NCI-H2196 (cell line): Measurements from ENCODE around the gene STK32B.

Source experiments
- DNase-seq: peaks from one replicate; lab custom pipeline; 2025; ENCODE audit not compliant: unreplicated experiment; lab: John Stamatoyannopoulos, UW

Gene STK32B

DNA sequence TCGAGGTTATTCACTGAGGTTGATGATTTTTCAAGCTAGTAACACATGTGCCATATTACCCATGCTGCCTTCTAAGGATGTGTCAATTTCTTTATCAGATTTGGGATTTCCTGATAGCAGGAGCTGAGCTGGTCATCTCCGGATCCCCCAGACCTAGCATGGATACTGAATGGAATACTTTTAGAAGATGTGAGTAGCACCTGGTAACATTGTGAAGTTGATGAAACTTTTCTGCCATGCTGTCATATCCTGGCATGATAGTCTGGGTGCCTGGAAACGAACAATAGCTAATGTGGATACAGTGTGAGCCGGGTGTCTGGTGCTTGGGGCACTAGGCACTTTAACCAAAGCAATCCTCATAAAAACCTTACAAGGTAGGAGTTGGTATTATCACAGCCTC, 21.1 kb upstream of the STK32B start:
- DNase-seq = no peak

DNA sequence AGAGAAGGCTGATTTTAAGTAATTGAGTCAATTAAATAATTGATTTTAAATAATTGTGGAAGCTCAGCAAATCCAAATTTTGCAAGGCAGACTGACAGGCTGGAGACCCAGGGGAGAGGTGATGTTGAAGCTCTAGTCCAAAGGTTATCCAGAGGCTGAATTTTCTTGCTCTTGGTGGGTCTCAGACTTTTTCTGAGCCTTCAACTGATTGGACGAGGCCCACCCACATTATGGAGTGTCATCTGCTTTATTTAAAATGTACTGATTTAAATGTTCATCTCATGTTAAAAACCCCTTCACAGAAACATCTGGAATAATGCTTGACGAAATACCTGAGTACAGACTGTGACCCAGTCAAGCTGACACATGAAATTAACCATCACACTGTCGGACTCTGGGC, 20.4 kb upstream of the STK32B start:
- no peak for DNase-seq

DNA sequence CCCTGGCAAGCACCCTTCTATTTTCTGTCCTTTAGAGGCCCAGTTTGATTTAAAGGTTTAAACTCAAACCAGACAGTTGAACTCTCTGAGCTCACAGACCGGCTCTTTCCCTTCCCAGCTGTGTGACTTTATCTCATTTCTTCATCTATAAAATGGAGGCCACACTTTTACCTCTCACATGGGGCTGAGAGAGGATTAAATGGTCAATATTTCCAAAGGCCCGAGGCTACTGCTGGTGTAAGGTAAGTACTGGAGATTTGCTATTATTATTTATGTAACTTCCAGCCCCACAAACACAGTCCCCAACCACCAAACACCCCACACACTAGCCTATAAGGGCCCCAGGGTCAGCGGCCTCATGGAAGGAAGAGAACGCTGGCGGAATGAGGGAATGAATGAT, 18.5 kb upstream of the STK32B start:
- no peak for DNase-seq

DNA sequence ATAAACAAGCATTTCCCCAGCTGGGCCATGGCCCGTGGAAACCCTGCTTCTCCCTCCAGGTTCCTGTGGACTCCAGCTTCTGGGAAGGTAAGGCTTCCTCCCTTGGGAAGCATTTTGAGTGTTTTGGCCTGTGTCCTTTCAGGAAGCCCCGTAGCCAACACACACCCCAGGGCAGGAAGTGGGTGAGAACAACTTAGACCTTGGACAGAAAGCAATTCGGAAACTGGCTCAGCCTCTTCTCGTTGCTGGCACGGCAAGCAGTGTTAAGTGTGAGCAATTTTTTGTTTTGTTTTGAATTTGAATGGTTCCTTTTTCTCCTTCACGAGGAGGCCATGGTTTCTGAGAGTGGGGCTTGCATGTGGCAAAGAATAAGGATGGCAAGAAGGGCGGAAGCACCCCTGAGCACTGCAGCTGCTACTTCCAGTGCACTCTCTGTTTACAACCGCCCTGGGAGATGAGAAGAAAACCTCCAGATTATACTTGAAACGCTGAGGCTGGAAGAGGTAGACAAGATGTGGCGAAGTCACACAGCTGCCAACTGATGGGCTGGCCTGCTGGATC, 17.9 kb upstream of the STK32B start:
- DNase-seq = no peak

DNA sequence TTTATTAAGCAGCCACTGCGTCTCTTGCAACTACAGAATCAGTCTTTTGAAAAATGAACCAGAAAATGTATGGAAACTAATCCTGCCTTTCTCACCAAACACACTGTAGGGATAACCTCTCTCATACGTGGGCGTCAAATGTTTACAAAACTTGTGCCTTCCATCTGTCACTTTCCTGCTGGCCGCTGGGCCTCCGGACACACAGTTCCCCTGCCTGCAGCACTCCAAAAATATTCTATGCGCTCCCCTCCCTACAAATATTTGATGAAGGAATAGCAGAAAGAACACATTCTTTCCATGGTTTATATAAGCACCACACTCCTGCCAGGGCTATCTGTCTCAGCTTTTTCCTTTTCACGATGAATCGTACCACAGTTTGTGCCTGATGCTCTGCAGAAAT, 17.1 kb upstream of the STK32B start:
- no peak for DNase-seq

DNA sequence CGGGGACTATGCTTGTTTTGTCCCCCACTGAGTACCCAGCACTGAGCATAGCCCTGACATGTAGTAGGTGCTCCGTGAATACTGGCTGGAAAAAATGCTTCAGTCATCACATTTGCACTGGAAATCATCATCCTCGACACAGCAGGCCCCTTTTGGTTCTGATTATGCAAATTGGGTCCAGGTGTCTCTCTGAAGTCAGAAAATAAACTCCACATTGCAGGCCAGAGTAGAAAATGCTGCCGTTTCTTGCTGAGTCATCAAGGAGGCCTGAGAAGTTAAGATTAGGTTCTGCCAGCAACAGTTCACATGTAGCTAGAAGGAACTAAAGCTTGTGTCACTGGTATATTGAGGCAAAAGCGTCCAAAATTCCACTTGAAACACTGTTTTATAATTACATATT, 15.0 kb upstream of the STK32B start:
- DNase-seq = no peak

DNA sequence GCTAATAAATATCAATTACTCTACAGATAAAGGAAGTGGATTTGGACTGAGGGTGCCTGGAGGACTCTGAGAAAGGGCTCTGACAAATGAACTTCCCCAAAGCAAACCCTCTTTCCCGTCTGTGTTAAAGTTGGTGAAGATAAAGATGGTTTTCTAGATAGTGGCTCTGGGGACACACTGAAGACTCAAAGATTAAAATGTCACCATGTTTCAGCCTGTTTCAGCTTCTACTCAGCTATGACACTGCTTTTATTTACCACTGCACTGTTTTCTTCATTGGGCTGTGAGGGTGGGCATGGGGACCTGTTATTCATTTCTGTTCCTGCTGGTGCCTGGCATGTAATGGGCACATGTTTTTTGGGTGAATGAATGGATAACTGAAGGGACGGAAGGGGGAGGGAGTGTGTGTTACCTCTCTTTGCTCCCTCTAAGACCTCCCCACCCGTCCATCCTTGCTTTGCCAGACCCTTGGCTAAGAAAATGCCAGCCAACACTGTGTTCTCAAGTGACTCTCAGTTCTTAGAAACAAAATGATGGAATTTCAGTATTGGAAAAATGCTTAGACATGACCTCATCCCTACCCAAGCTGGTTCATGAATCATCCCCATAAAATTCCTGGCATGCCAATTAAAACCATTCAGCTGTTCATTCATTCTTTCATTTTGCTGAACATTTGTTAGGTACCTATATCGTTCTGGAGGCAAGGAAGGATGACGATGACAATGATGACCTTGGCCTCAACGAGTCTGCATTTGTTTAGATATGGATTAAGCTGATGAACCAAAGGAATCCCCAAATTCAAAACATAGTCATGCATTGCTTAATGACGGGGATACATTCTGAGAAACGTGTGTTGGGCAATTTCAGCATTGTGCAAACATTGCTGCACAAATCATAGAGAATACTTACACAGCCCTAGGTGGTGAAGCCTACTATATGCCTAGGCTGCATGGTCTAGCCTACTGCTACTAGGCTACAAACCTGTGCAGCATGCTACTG, 13.4 kb upstream of the STK32B start:
- no peak for DNase-seq

DNA sequence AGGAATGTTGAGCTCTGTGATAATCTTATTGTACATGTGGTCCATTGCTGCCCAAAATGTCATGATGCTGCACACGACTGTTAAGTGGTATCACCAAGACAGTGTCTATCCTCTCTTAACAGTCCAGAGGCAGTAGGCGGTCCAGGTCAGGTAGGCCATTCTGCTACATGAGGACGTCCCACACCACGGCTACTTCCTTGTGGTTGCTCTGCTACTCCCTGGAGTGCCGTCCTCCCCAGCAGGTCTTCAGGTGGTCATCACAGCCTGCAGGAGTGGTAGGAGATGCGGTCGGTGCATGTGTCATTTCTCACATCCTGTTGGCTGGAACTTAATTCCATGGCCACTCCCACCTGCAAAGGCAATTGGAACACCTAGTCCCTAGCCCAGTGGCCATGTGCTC, 11.5 kb upstream of the STK32B start:
- no peak for DNase-seq

DNA sequence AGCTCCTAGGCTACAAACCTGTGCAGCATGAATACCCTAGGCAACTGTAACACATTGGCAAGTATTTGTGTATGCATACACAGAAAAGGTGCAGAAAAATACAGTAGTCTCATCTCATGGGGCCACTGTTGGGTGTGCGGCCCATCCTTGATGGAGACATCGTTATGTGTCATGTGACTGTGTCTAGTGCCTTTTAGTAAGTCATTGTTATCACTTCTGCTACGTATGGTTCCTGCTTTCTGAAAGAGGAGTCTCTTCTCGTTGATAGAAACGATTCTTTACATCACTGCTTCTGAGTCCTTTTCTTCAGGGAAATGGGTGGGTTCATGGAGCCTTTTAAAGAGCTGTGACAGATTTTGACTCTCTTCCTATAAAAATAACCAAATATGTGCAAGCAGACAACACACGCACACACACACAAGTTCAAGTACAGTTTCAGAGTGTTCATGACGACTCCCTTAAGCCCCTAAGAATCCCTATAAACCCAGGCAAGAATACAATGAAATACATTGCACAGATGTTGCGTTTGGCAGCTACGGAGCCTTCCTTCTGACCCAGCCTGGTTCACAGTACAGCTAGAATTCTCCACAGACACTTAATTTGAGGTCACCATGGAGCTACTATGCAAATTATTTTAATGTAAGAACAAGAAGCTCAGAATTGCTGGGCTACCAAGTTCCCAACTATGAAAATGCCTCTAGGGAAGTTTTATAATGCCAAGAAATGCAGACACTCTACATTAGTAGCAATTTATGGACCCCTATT, 10.2 kb upstream of the STK32B start:
- DNase-seq = no peak

DNA sequence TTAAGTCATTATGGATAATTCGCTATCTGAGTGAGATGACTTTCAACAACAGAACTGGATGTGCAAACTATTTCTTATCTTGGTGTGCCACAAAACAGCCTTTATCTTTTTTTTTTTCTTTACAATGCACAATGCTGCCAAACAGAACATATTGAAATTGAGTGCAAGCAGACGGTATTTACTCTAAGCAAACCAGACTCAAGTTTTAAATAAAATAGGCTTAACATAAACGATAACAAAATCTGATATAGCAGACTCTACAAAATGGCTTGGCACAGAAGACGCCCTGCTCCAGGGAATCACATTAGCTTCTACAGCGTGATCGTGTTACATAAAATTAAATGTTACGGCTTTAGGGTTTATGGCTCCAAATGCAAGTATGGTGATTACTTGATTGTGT, 9.6 kb upstream of the STK32B start:
- no peak for DNase-seq

DNA sequence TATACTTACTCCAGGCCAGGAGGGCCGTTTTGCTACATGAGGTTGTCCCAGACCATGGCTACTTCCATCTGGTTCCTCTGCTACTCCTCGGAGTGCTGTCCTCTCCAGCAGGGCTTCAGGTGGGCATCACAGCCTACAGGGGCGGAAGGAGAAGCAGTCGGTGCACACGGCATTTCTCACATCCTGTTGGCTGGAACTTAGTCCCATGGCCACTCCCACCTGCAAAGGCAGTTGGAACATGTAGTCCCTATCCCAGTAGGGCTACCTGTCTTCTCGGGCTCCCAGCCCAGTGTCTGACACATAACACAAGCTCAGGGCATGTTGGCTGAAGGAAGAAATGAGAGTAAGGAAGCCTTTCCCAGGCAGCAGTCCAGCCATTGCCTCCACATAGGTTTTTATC, 7.7 kb upstream of the STK32B start:
- no peak for DNase-seq

DNA sequence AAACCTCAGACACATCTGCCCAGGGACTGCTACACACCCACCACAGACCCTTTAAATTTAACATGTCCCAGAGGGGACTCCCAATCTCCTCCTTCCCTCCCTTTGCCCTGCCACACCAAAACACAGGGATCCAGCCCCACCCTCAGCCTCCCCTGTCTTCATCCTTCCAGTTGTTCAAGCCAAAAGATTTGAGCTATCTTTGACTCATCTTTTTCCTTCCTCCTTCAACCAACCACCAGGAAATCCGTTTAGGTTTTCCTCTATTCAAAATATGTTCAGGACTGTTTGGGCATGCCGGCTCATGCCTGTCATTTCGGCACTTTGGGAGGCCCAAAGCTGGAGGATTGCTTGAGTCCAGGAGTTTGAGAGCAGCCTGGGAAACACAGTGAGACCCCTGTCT, 6.9 kb upstream of the STK32B start:
- no peak for DNase-seq

DNA sequence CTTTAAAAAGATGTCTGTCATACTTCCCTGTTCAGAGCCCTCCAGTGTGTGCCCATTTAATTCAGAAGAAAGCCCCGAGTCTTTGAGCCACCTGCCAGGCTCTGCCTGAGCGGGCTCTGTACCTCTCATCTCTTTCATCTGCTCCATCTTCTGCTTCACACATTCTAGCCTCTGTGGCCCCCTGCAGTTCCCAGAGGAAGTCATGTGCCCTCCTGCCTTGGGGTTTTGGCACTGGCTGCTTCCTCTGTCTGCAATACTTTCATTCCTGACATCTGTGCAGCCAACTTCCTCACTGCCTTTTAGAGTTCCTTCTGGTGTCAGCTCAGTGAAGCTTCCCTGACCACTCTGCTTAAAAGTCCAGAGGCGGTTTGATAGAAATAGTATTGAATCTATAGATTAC, 6.2 kb upstream of the STK32B start:
- DNase-seq = no peak

DNA sequence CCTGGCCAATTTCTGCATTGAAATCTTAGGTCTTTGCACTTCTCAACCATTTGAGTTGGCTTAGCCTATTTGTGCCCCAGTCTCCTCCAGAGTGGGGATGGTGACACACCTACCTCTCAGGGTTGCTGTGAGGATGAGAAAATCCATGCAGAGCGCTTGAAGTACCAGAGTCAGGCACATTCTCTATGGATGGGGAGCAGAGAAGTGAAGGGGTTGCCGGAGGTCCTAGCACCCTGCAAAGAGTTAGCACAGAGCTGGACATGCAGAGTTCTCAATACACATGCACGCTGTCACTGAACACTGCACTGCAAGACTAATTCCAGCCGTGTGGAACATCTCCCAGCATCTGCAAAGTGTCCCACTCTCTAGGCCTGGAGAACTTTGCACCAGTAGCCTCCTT, 2.6 kb upstream of the STK32B start:
- no peak for DNase-seq

DNA sequence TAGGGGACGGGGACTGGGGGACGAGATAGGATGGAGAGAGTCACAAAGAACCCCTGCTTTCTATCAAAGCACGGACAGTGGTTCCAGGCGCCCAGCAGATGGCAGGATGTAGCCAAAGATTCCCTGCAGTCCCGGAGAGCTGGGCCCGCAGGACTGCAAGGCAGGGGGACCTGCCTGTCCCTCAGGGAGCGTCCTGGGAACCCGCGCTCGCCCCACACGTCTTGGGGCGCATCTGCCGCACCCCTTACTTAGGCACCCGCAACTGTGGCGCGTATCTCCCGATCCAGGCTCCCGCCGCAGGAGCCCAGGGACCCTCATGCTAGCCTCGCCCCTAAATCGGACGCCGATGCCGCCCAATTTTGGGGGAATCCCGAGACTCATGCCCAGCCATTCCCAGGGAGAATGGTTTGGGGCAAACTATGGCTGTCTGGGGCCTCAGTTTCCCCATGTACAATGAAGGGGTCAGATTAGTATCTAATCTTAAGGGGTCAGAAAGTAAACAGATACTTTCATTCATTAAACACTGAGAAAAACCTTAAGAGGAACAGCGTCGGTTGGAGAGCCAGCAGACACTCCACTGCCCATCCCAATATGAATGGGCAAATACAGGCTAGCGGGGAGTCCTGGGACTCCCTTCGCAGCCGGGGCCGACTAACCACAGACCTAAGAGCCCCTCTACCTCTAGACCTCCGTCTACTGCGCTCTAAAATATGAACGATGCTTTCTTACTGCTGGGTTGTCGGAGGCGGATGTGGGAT, 581 bp upstream of the STK32B start:
- DNase-seq = no peak

DNA sequence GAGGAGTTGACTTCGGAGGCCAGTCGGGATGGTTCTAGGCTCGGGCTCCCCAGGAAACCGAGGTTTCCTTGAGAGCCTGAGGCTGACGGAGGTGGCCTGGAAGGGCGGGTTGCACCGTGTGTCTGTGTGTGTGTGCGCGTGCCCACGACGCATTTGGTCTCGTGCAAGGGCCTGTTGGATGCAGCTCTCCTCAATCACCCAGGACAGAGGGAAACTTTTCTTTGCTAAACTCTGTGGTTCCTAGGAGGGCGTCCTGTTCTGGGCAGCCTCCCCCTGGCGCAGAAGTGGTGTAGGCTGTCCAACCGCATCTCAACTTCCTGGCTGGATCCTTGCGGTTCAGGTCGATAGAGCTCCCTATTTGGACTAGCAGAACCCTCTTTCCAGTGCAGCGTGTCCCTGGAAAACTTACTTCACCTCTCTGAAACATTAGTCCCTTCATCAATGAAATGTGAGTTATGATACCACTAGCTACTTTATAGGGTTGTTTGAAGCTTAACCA, 973 bp downstream of the STK32B start:
- DNase-seq = no peak

DNA sequence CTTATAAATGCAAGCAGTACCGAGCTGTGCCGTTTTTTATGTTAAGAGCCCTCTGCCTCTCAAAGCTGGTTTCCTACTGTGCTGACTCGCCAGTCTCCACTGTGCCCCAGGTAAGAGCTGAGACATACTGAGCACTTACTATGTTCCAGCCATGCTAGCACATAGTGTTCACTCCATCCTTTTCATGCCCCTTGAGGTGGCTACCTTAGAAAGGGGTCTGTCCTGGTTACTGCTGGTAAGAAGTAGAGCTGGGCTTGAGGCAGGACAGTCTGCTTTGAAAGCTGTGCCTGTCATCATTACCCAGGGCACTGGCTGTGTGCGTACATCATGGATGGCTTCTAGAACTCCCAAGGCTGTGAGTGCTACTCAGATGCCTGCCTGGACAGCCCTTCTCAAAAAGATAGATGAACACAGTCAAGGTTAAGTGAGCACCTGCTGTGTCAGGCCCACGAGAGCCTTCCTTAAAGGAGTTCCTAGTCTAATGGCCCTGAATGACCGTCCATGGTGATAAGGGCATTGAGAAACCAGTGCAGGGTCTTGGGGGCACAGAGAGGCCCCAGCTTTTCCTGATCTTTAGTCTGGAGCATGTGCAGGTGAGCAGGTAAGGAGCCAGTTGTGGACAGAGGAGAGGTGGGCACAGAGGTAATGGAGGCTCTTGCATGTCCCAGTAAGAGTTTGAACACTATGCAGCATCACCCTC, 1.6 kb downstream of the STK32B start:
- no peak for DNase-seq

DNA sequence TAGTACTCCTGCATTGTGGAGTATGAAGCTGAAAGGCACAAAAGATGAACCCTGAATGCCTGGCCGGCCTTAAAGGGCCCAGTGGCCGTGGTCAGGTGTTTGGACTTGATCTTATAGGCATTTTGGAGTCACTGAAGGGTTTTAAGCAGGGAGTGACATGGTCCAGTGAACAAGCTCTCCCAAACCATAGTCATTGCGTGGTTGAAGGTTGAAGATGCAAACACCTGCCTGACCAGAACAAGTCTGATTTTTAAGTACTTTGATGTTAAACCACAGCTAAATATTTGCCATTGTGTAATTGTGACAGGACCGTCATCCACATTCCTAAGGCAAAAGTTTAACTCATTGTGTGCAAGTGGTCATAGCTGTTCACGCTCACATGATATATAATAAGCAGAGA, 3.3 kb downstream of the STK32B start:
- DNase-seq = no peak

DNA sequence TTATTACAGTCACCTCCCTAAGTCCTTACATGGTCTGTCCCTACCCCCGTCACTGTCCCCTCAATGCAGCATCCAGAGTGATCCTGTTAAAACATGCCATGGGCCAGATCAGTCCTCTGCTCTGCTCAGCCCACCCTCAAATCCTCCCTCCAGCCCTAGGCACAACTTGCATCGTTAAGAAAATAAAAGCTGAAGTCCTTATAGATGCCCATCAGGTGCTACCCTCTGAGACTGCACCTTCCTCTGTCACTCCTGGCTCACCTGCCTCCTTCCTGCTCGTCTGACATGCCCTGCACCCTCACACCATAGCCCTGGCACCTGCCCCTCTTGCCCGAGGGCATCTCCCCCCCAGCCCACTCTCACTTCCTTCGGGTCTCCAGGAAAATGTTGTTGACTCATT, 4.1 kb downstream of the STK32B start:
- DNase-seq = no peak

DNA sequence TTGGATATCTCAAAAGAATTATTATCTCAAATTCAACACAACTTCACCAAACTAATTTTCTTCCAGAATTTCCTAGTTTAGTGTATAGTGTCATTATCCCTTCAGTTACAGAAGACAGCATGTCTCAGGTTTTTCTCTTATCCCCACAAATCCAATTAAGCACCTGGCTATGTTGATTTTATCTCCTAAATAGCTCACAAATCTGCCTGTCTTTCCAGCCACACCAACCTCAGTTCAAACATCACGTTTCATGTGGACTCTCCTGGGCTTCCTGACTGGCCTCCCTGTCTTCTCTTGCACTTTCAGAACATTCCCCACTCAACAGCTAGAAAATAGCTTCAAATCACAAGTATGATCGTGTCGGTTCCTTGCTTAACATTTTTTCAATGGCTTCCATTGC, 14.8 kb downstream of the STK32B start:
- DNase-seq = no peak
